ENCODE data around the gene NPHP1. TPM values are rescaled to one million over a fixed set of nuclear protein-coding genes. Genes with fewer than 3 reads are reported as not detected.
A peak's percentile ranks its signal among the peaks of the same experiment; 100 is the strongest.
"Not testable (repeated sequence)": the region's sequence is repeated elsewhere in the genome, so short reads cannot be mapped to it uniquely, and the experiment has no call there.

Gene NPHP1
- polyA plus RNA-seq, 1 donor, result 5.1 TPM

DNA sequence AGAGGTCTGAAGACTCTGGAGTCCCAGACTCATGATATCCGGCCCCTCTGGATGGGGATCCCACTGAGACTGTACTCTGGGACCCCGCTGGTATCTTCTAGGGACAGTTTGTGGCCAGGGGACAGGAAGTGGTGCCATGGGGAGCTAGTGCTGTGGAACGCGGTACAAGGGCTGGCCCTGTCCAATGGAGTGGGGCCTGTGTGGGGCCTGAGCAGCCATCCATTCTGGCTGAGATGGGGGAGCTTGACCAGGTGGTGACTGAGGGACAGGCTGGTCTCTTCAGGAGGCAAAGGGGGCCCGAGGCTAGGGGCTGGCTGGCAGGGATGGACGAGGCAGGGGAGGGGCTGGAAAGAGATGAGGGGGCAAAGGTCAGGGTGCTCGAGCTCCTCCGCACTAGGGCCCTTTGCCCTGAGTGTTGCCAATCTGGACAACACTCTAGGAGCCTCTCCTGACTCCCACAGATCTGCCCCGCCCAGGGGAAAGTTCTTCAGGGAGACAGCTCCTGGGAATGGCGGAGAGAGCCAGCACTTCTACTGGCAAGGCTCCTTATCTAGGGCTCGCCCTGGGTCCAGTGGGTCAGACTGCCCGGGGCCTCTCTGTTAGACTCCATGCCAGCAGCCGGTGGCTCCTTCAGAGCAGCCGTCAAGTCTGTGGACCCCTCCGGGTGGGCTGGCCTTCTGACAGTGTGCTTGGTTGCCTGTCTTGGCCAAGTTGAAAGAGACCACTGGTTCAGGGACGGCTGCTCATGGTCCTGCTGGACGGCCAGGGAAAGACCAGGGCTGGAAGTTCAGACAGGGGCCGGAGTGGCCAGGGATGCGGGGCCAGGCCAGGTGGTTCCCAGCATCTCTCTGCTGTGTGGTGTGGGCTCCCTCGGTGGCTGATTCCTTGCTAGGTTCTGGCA lies 101.5 kb downstream of the NPHP1 start:
- DNase-seq, result no peak

DNA sequence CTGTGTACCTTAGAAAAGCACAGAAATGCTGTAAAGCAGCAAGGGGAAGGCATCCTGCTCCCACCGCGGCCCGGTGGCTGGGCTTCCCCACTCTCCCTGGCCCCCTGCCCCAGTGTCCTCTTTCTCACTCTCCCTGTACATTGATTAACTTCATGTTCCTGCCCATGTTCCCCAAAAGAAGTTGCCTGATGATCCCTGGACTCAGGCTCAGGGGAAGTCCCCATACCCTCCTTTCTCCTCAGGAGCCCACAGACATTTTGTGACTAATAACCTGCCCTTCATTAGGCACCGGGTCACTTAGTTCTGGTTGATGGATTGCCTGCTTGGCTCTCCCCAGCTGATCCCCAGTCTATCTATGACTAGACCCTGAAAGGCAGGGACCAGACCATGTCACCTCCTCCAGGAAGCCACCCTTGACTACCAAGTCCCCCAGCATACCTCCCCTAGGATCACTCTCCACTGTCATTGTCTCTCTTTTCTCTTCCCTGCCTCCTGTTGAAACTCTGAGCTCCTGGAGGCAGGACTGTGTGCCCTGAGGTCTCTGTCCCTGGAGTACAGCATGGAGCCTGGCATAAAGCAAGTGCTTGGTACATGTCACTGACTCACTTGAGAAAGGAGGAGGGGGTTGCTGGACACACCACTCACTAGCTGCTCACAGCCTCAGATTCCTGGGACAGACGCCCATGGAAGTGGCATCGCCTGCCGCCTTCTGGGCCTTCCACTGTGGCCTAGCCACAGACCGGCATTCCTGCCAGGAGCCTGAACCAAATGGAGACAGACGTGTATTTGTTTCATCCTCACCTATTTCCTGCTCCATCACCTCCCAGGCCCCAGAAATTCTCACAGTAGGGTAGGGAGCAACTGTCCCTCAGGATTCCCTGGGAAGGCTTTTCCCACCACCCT lies 102.7 kb downstream of the NPHP1 start:
- no peak for DNase-seq

DNA sequence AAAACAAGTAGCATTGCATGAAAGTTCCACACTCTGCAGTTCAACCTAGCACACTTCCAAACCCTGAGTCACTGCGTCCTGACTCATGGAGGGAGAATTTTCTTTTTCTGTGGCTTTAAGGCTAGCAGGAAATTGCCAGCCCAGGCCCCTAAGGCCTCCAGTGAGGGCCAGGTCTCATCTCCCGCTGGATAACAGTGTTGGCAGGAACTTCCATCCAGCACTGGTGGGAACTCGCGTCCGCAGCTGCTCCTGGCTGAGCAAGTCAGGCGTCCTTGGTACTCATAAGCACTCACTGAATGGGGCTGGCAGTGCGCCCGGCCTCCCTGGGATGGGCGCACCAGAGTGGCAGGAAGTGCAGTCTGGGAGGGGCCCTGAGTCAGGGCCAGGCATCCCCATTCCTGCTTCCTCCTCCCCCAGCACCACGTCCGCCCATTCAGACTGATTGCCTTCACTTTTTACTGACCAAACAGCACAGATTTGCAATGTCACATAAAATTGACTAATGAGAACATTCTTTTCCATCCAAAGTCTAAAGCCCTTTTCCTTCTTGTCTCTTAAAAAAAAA lies 103.5 kb downstream of the NPHP1 start:
- peak; percentile 86 for DNase-seq

DNA sequence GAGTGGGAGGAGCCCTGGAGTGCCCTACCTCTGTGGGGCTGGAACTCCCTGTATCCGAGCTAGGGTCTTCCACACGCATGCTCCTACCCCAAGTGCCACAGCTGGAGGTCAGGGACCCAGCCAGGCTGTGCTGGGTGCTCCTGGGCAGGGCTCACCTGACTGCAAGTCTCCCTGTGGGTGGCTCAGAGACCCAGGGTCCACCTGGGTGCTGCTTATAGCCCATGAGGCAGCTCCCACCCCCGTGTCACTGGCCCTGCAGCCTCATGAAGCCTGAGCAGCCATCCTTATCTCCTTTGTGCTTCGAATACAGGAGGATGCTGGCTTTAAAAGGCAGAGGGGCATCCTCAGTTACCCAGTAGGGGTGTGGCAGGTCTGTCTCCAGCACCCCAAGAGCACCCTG lies 103.9 kb downstream of the NPHP1 start:
- DNase-seq, result not testable (repeated sequence)

DNA sequence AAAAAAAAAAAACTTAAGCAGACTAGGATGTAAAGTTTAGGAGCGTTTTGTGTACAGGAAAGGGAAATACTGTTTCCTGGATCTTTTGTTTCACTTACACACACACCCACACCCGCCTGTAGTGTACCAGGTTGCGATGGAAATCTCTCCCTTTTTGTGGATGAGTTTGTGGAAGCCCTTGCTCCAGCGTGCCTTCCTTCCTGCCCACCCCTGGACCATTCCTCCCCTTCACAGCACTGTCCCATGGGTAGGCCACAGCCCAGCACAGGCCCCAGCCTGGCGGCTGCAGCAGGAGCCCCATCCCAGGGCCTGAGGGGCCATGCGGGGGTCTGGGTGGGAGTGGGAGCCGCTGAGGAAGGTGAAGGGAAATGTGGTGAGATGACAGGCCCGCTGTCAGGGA lies 104.3 kb downstream of the NPHP1 start:
- DNase-seq, result no peak

DNA sequence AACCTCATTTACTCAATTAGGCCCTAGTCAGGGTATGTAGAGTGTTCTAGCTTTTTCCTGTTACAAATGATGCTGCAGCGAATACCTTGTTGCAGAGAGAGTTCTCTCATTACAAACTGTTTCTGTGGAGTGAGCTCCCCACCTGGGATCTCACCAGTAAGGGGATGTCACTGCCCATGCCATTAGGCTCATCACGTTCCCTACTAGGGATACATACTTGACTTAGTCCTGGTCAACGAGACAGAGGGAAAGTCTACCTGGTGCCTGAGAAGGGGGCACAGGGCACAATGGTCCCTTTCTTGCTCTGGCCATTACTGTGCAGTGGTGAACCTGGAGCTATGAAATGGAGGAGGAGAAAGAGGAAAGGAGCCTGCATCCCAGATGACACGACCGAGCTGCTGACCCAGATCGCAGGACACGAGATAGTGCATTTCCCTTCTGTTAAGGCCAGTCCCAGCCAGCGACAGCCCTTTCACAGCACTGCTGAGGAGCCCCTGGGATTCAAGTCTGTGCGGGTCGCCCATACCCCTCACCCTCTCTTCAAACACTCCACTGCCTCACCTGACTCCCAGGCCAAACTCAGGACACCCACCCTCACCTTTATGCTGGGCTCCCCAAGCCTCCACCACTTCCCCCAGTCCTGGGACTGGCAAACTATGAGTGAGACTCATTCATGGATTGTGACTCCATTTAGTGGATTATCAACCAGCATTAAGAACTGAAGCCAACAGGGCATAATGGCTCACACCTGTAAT lies 105.2 kb downstream of the NPHP1 start:
- DNase-seq, result no peak

DNA sequence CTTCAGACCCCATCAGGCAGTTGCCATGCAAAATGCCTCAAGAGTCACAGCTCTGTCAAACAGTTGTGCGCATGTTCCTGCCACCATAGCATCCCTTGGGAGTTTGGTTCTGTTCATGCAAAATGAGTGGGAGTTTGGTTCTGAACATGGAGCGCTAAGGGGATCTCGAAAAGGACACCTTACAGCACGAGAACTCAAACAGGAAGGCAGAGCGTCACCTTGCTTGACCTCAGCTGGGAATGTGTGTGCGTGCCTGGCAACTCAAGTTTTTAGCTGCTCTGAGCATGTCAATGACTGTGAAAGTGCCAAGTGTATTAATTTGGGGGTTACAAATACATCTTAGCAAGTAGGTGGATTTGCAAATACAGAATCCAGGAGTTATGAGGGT lies 105.8 kb downstream of the NPHP1 start:
- no peak for DNase-seq

DNA sequence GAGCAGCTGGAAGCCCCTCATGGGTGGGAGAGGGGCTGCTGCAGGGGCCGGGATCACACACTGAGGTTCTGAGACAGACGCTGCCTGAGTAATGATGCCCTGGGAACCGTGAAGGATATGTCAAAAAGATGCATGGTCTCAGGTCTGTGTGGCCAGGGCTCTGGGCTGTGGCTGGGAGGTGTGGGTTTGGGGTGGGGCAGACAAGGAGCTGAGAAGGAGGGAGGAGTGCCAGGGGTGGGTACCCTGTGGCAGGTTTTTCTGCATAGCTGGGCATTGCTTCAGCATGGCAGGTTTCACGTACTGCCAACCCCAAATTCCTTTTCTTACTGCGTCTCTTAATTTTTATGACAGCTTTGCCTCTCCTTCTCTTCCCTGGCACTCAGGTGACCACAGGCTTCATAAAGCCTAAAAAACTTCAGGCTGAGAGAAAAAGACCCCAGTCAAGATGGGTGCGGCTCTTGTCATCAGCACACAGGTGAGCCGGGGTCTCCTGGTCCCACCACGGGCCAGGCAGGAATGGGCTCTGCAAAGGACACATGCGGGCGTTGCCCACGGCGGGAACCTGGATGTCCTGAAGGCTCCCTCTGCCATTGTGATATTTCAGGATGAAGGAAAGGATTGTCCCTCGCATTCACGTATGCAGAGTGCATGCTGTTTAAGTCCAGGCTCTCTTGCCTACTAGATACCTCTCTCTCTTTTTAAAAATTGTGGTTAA lies 107.2 kb downstream of the NPHP1 start:
- DNase-seq, result no peak

DNA sequence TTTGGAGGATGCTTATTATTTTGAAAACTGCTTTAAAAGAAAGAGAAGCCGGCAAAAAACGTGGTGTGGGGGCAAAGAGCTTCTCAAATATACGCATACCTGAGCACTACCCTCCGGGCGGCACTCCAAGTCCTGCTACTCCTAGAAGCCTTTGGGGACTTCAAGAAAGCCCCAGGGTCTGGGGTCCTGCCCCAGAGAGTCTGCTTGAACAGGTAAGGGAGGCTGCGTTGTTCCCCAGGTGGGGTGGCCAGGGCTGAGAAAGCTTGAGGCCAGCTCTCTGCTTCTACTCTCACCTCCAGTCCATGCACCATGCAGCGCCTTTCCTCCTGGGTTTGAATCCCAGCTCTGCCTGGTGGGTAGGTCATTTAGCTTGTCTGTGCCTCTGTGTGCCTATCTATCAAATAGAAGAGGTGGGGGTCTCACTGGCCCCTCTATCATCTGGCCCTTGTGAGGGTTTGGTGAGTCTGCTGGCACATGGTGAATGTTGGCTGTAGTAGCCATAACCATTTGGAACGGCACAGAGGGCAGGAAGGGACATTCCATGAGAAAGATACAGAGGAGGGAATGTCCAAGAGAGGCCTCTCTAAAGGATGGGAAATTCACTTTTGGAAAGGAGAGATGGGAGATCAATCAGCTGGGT lies 108.7 kb downstream of the NPHP1 start:
- no peak for DNase-seq

DNA sequence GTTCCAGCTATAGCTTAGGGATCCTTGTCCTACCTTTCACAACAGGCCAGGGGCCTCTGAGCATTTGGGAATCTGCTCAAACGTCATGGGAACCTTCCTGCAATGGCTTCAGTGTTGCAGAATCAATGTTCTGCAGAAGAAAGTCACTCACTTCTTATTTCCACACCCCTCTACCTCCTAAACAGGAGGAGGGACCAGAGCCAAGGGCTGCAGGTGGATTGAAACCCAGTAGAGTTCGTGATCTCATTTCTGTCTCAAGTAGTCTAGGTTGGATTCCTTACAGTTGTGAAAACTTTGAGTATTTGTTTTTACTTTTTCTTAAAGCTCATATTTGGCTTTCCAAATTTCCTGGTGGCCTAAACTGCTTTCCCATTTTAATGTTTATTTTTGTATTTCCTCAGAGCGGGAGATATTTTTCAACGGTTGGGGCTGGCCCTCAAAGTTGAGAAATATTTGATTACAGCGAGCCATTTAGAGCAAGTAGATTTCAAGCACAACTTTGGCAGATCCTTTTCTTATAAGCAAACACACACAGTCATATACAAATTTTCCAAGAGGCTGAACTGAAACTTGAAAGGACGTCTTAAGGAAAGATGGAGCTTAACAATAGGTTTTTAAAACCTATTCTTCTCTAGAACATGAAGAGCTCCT lies 109.8 kb downstream of the NPHP1 start:
- DNase-seq, result not testable (repeated sequence)

DNA sequence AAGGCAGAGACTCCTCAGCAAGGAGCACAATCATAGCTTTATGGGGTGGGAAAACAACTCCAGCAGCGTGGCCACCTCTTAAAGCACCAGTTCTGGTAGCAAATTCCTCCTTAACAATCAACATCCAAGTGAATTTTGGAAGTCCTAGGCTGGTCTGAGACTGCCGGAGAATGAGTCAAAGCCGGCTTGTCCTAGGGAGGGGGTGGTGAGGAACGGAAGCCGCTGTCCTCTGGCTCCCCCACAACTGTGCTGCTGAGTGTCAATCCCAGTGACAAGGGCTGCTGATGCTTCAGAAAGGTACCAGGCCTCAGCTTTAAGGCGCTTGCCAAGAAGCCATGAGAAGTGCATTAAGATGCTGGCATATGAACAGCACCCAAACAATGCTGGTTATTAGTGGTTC lies 110.9 kb downstream of the NPHP1 start:
- not testable (repeated sequence) for DNase-seq

DNA sequence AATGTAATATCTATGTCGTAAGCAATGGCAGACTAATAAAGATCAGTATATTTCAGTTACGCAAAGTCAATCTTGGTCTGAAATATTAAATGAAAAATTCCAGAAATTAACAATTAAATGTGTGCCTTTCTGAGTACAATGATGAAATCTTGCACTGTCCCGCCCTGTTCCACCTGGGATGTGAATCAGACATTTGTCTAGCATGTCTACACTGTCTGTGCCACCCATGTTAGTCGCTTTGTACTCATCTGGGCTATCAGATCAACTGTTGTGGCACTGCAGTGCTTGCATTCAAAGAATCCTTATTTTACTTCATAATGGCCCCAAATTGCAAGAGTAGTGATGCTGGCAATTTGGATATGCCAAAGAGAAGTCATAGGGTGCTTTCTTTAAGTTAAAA lies 114.6 kb downstream of the NPHP1 start:
- not testable (repeated sequence) for DNase-seq

DNA sequence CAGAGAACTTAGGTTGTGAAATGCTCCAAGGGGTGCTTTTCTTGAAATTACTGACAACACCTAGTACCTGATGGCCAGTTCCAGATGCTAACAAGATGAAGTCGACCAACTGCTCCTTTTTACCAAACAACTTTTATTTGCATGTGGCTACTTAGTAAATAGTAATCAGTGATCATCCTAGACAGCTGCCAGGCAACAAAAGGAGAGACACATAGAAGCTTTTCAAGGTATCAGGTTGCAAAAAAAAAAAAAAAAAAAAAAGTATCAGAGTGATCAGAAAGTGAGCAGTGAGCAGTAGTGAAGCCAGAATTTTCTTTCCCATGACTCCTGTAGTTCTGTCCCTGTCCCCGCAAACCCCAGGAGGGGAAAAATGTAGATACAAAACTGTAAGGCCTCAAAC lies 121.1 kb downstream of the NPHP1 start:
- not testable (repeated sequence) for DNase-seq

DNA sequence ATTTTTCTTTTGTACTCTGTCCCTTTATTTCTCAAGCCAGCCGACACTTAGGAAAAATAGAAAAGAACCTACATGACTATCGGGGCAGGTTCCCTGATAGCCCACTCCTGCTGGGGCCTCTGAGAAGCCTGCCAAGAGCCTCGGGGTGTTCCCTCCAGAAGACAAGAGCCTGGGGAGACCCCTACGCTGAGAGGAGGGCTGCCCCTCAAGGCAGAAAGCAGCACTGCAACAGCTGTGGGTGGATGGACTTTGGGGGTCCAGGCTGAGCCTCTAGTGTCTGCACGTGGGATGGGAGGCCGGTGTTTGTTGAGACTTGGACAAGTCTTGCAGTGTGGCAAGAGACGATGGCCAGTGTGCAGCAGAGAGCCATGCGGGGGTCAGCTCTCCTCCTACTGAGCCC lies 121.7 kb downstream of the NPHP1 start:
- DNase-seq, result not testable (repeated sequence)

DNA sequence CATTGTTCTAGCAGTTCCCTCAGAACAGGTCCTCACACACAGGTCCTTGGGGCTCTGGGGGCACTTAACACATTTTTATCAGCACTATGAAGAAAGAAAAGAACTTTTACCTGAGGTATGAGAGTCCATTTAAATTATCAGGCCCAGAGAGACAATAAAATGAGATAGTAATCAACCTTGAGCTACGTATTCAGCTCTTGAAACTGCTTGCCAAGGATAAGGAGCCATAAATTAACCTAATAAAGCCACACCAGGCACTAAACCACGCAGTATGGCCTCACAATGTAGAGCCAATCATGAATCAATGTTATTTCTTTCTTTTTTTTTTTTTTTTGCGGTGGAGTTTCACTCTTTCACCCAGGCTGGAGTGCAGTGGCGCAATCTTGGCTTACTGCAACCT lies 126.7 kb downstream of the NPHP1 start:
- DNase-seq, result not testable (repeated sequence)

DNA sequence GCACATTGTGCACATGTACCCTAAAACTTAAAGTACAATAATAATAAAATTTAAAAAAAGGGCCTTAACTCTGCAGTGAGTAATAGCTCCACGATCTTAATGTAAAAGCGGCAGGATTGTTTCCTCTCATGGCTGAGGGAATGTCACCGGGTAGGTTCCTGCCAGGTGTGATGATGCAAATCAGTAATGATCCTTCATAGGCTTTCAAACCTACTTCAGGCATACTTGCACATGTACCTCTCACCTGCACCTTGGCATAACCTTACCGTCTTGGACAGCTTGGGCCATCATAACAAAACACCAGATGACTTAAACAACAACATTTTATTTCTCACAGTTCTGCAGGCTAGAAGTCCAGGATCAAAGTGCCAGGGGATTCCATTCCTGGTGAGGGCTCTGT lies 128.9 kb downstream of the NPHP1 start:
- not testable (repeated sequence) for DNase-seq
